ENCODE measurements around the gene PCDH9.

Gene PCDH9

GRCh38 chr13:66367356-66367755 is 862.8 kb downstream of the PCDH9 start:
- no peak overlapping the region for H2AFZ ChIP-seq (ENCODE audit: low read length, unreplicated experiment)
- no peak overlapping the region for H3K4me3 ChIP-seq (ENCODE audit: low read depth, low read length)
- H3K27me3 ChIP-seq (ENCODE audit: insufficient read depth, low read length), result no peaks in the 10 kb centered on the region
- H3K79me2 ChIP-seq (ENCODE audit: control insufficient read depth, insufficient read depth, low read length, unreplicated experiment), result no peaks in the 10 kb centered on the region
- H3K4me1 ChIP-seq (ENCODE audit: control insufficient read depth, insufficient read depth, low read length, unreplicated experiment), result peaks cover 3% of the 10 kb centered on the region
- no peaks in the 10 kb centered on the region for H3K36me3 ChIP-seq (ENCODE audit: insufficient read depth, low read length)
- no peak overlapping the region for H3K27ac ChIP-seq (ENCODE audit: low read depth, low read length)

GRCh38 chr13:66365101-66365500 is 865.0 kb downstream of the PCDH9 start:
- H3K27ac ChIP-seq (ENCODE audit: low read depth, low read length), result no peak overlapping the region
- no peak overlapping the region for H3K4me3 ChIP-seq (ENCODE audit: low read depth, low read length)
- peak overlapping the region; percentile 35 for H2AFZ ChIP-seq (ENCODE audit: low read length, unreplicated experiment)
- H3K4me1 ChIP-seq (ENCODE audit: control insufficient read depth, insufficient read depth, low read length, unreplicated experiment), result peaks cover 6% of the 10 kb centered on the region
- H3K36me3 ChIP-seq (ENCODE audit: insufficient read depth, low read length), result no peaks in the 10 kb centered on the region
- H3K27me3 ChIP-seq (ENCODE audit: insufficient read depth, low read length), result no peaks in the 10 kb centered on the region
- no peaks in the 10 kb centered on the region for H3K79me2 ChIP-seq (ENCODE audit: control insufficient read depth, insufficient read depth, low read length, unreplicated experiment)

GRCh38 chr13:66364346-66364745 is 865.8 kb downstream of the PCDH9 start:
- Histone ChIP-seq H2AFZ (ENCODE audit: low read length, unreplicated experiment) (no peak overlapping the region), H3K4me1 (ENCODE audit: control insufficient read depth, insufficient read depth, low read length, unreplicated experiment) (peaks cover 6% of the 10 kb centered on the region), H3K27me3 (ENCODE audit: insufficient read depth, low read length) (no peaks in the 10 kb centered on the region), H3K27ac (ENCODE audit: low read depth, low read length) (no peak overlapping the region), H3K4me3 (ENCODE audit: low read depth, low read length) (no peak overlapping the region), H3K36me3 (ENCODE audit: insufficient read depth, low read length) (no peaks in the 10 kb centered on the region), H3K79me2 (ENCODE audit: control insufficient read depth, insufficient read depth, low read length, unreplicated experiment) (no peaks in the 10 kb centered on the region)

GRCh38 chr13:66362485-66362884 is 867.7 kb downstream of the PCDH9 start:
- H3K4me3 ChIP-seq (ENCODE audit: low read depth, low read length), result no peak overlapping the region

GRCh38 chr13:66359910-66360552 is 870.1 kb downstream of the PCDH9 start:
- Histone ChIP-seq H3K27me3 (ENCODE audit: insufficient read depth, low read length) (no peaks in the 10 kb centered on the region), H2AFZ (ENCODE audit: low read length, unreplicated experiment) (no peak overlapping the region), H3K4me1 (ENCODE audit: control insufficient read depth, insufficient read depth, low read length, unreplicated experiment) (peaks cover 6% of the 10 kb centered on the region), H3K4me3 (ENCODE audit: low read depth, low read length) (no peak overlapping the region), H3K36me3 (ENCODE audit: insufficient read depth, low read length) (no peaks in the 10 kb centered on the region), H3K27ac (ENCODE audit: low read depth, low read length) (no peak overlapping the region), H3K79me2 (ENCODE audit: control insufficient read depth, insufficient read depth, low read length, unreplicated experiment) (no peaks in the 10 kb centered on the region)

More at GRCh38 chr13:66362485-66362884, 867.7 kb downstream of the PCDH9 start:
- Histone ChIP-seq H3K27ac (ENCODE audit: low read depth, low read length) (no peak overlapping the region), H2AFZ (ENCODE audit: low read length, unreplicated experiment) (peak overlapping the region; percentile 44), H3K36me3 (ENCODE audit: insufficient read depth, low read length) (no peaks in the 10 kb centered on the region), H3K27me3 (ENCODE audit: insufficient read depth, low read length) (no peaks in the 10 kb centered on the region), H3K79me2 (ENCODE audit: control insufficient read depth, insufficient read depth, low read length, unreplicated experiment) (no peaks in the 10 kb centered on the region), H3K4me1 (ENCODE audit: control insufficient read depth, insufficient read depth, low read length, unreplicated experiment) (peaks cover 6% of the 10 kb centered on the region)

GRCh38 chr13:66359393-66359792 is 870.7 kb downstream of the PCDH9 start:
- Histone ChIP-seq H3K4me3 (ENCODE audit: low read depth, low read length) (no peak overlapping the region), H3K79me2 (ENCODE audit: control insufficient read depth, insufficient read depth, low read length, unreplicated experiment) (no peaks in the 10 kb centered on the region), H3K4me1 (ENCODE audit: control insufficient read depth, insufficient read depth, low read length, unreplicated experiment) (peaks cover 6% of the 10 kb centered on the region), H2AFZ (ENCODE audit: low read length, unreplicated experiment) (peak overlapping the region; percentile 33), H3K27ac (ENCODE audit: low read depth, low read length) (no peak overlapping the region), H3K36me3 (ENCODE audit: insufficient read depth, low read length) (no peaks in the 10 kb centered on the region), H3K27me3 (ENCODE audit: insufficient read depth, low read length) (no peaks in the 10 kb centered on the region)

- Histone ChIP-seq H2AFZ (ENCODE audit: low read length, unreplicated experiment) (no peak overlapping the region), H3K27me3 (ENCODE audit: insufficient read depth, low read length) (no peaks in the 10 kb centered on the region), H3K4me3 (ENCODE audit: low read depth, low read length) (no peak overlapping the region), H3K27ac (ENCODE audit: low read depth, low read length) (no peak overlapping the region), H3K4me1 (ENCODE audit: control insufficient read depth, insufficient read depth, low read length, unreplicated experiment) (peaks cover 6% of the 10 kb centered on the region), H3K36me3 (ENCODE audit: insufficient read depth, low read length) (no peaks in the 10 kb centered on the region), H3K79me2 (ENCODE audit: control insufficient read depth, insufficient read depth, low read length, unreplicated experiment) (no peaks in the 10 kb centered on the region)
Measured at GRCh38 chr13:66358564-66358963, 871.6 kb downstream of the PCDH9 start.

GRCh38 chr13:66357463-66357862 is 872.7 kb downstream of the PCDH9 start:
- H3K4me3 ChIP-seq (ENCODE audit: low read depth, low read length), result no peak overlapping the region
- no peak overlapping the region for H3K27ac ChIP-seq (ENCODE audit: low read depth, low read length)
- H3K4me1 ChIP-seq (ENCODE audit: control insufficient read depth, insufficient read depth, low read length, unreplicated experiment), result peaks cover 4% of the 10 kb centered on the region
- H3K27me3 ChIP-seq (ENCODE audit: insufficient read depth, low read length), result no peaks in the 10 kb centered on the region
- no peak overlapping the region for H2AFZ ChIP-seq (ENCODE audit: low read length, unreplicated experiment)
- no peaks in the 10 kb centered on the region for H3K79me2 ChIP-seq (ENCODE audit: control insufficient read depth, insufficient read depth, low read length, unreplicated experiment)
- no peaks in the 10 kb centered on the region for H3K36me3 ChIP-seq (ENCODE audit: insufficient read depth, low read length)

- Histone ChIP-seq H3K4me1 (ENCODE audit: control insufficient read depth, insufficient read depth, low read length, unreplicated experiment) (no peaks in the 10 kb centered on the region), H3K36me3 (ENCODE audit: insufficient read depth, low read length) (no peaks in the 10 kb centered on the region), H3K27me3 (ENCODE audit: insufficient read depth, low read length) (no peaks in the 10 kb centered on the region), H3K4me3 (ENCODE audit: low read depth, low read length) (no peak overlapping the region), H3K27ac (ENCODE audit: low read depth, low read length) (no peak overlapping the region), H3K79me2 (ENCODE audit: control insufficient read depth, insufficient read depth, low read length, unreplicated experiment) (no peaks in the 10 kb centered on the region), H2AFZ (ENCODE audit: low read length, unreplicated experiment) (peak overlapping the region; percentile 42)
Measured at GRCh38 chr13:66354879-66355751, 875.0 kb downstream of the PCDH9 start.

GRCh38 chr13:66353664-66354063 is 876.5 kb downstream of the PCDH9 start:
- H3K36me3 ChIP-seq (ENCODE audit: insufficient read depth, low read length), result no peaks in the 10 kb centered on the region
- H3K27ac ChIP-seq (ENCODE audit: low read depth, low read length), result no peak overlapping the region
- no peaks in the 10 kb centered on the region for H3K4me1 ChIP-seq (ENCODE audit: control insufficient read depth, insufficient read depth, low read length, unreplicated experiment)
- H3K4me3 ChIP-seq (ENCODE audit: low read depth, low read length), result no peak overlapping the region
- no peaks in the 10 kb centered on the region for H3K79me2 ChIP-seq (ENCODE audit: control insufficient read depth, insufficient read depth, low read length, unreplicated experiment)
- H3K27me3 ChIP-seq (ENCODE audit: insufficient read depth, low read length), result no peaks in the 10 kb centered on the region
- H2AFZ ChIP-seq (ENCODE audit: low read length, unreplicated experiment), result peak overlapping the region; percentile 56

- Histone ChIP-seq H3K36me3 (ENCODE audit: insufficient read depth, low read length) (no peaks in the 10 kb centered on the region), H3K27me3 (ENCODE audit: insufficient read depth, low read length) (no peaks in the 10 kb centered on the region), H3K27ac (ENCODE audit: low read depth, low read length) (no peak overlapping the region), H3K4me1 (ENCODE audit: control insufficient read depth, insufficient read depth, low read length, unreplicated experiment) (no peaks in the 10 kb centered on the region), H3K4me3 (ENCODE audit: low read depth, low read length) (no peak overlapping the region), H2AFZ (ENCODE audit: low read length, unreplicated experiment) (no peak overlapping the region), H3K79me2 (ENCODE audit: control insufficient read depth, insufficient read depth, low read length, unreplicated experiment) (no peaks in the 10 kb centered on the region)
Measured at GRCh38 chr13:66349966-66350365, 880.2 kb downstream of the PCDH9 start.
